HG02943 (cell line): ENCODE results near the gene ANO10.
"Not testable (repeated sequence)": the region's sequence is repeated elsewhere in the genome, so short reads cannot be mapped to it uniquely, and the experiment has no call there.

Experiments
- ATAC-seq: cut with Tn5 transposase; IDR thresholded peaks from one replicate; pipeline ENCODE4 v1.9.1; 2021; ENCODE audit warnings: mild to moderate bottlenecking, low read depth, moderate library complexity; ENCODE audit not compliant: unreplicated experiment

The ANO10 gene

DNA sequence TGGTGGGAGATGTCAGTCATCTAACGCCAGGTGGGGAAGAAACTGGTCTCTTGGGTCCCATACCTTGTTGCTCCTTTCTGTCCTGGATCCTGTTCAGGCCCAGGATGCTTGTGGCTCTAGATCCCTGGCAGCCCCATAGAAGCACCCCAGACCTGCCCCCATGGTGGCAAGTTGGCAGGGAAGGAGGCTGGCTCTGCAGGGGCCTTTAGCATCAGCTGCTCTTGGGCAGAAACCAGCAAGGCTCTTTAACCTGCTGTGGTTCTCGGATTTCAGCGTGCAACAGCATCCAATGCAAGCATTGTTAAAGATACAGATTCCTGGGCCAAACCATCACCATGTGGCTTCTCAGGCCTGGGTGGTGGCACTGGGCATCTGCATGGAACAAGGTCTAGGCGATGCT lies 259.6 kb downstream of the ANO10 start:
- ATAC-seq: no peak

DNA sequence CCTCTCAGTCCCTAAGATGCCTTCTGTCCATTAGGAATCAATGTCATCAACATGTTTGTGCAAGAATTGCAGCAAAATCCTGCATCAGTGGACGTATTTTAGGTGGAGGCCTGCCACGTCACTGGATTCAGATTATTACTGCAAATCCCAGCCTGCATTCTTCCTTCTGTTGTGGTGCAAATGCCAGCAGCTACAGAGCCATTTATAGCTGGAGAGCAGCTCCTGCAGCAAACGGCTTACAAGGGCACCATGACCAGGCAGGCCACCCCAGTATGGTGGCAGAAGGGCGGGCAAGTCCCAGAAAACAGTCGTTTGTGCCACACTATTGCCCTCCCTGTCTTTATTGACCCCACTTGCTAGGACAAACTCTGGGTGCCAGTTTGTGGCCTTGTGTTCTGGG lies 260.7 kb downstream of the ANO10 start:
- ATAC-seq: no peak

DNA sequence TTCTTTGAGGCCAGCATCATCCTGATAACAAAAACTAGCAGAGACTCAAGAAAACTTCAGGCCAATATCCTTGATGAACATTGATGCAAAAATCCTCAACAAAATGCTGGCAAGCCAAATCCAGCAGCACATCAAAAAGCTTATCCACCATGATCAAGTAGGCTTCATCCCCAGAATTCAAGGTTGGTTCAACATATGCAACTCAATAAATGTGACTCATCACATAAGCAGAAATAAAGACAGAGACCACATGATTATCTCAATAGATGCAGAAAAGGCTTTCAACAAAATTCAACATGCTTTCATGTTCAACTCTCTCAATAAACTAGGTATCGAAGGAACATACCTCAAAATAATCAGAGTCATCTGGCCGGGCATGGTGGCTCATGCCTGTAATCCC lies 265.8 kb downstream of the ANO10 start:
- not testable (repeated sequence) for ATAC-seq

DNA sequence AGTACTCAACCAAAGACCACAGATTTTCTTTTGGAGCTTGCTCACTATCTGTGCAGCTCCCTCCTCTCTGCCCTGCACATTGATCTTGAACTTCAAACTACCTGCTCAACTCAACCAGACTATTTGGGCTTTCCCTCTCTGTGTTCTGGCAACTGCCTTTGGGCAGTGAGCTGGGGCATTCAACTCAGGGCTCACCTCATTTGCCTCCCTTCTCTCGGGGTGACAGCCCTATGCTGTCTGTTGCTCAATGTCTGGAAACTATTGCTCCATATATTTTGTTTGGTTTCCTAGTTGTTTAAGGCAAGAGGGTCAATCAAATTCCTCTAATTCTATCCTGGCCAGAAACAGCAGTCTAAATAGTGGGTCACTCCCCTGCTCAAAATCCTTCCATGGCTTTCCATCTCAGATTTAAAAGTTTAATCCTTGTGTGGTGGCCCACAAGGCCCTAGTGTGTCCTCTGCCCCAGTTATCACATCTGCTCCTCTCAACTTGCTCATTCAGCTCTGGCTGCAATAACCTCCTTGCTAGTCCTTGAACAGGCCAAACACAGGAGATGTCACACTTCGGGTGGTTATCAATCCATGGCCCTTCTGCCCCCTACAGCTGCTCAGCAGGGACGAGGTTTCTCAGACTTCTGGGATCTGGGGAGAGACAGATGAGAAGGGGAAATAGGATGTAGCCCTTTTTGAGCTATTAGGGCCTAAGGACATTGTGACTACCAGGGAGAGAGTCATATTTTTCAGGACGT lies 267.7 kb downstream of the ANO10 start:
- no peak for ATAC-seq

DNA sequence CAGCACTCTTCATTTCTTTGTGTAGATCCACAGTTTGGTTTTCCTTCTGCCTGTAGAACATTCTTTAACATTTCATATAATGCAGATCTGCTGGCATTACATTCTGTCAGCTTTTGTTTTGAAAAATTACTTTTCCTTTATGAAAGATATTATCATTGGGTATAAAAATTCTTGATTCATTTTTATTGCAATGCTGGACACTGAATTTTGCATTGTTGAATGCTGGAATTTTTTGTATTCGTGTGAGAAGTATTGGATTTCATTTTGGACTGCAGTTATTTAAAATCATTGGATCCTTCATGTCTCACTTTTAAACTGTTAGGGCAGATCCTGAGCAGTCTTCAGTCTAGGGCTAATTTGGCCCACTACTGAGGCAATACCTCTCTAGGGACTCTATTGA lies 268.4 kb downstream of the ANO10 start:
- ATAC-seq: no peak

DNA sequence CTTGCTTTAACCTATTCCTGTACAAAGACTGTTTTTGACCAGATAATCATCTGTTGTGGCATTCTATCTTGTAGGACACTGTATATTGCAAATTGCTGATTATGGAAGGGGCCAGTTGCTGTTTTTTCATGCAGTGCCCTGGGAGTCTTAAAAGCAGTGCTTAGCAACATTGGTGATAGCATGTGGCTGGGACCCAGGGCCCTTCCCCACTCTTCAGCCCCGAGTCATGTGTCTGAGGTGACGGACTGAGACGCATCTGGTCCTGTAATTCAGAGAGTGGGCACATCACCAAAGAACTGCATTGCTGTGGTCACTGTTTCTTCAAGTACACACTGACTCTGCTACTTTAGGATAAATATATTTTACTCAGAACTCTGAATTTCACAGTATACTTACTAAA lies 272.1 kb downstream of the ANO10 start:
- no peak for ATAC-seq

DNA sequence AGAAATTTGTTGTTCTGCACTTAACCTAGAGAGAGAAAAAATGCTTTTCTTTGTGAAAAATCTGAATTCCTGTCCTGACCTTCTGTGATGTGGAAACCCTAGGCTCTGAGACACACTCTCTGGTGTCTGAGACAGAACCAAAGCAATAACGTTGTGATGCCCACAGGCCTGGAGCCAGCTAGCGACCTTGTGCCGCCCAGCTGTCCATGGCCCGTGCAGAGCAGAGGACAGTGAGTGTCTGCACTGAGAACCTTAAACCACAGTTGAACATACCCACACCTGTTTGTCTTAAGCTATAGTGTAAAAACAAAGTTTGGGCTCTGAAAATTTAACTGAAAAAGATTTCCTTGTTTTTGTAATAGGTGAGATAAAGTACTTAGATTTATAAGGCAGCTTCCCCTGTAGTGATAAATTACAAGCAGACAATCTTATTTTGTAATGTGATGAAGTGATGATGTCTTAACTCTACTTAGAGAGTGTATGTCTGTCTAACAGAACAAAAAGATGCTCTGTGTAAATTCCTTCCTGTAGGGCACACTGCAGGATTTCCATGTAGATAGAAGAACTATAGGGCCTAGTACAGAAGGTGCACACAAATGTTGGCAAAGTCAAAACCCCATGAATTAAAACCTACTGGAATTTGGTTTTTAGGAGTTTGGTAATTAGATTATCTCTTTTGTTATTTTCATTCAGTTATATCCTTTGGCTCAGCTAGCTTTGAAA lies 272.8 kb downstream of the ANO10 start:
- no peak for ATAC-seq

DNA sequence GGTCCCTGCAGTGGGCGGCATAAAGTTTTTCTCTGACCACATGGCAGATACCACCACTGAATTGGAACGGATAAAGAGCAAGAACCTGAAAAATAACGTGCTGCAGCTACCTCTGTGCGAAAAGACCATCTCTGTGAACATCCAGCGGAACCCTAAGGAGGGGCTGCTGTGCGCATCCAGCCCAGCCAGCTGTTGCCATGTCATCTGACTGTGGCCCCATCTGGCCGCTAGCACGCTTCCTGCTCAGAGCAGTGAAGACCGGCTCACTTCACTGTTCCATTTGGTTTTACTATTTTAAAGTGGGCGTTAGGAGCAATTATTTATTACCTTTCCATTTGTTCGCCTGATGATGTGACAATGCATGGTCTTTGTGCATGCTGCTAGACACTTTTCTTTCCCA lies 273.5 kb downstream of the ANO10 start:
- no peak for ATAC-seq

DNA sequence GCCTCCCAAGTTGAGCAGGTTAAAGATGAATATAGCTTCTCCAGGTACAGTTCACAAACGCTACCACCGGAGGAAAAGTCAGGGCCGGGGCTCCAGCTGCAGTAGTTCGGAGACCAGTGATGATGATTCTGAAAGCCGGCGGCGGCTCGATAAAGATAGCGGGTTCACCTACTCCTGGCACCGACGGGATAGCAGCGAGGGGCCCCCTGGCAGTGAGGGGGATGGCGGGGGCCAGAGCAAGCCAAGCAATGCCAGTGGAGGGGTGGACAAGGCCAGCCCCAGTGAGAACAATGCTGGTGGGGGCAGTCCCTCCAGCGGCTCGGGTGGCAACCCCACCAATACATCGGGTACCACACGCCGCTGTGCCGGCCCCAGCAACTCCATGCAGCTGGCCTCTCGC lies 274.0 kb downstream of the ANO10 start:
- no peak for ATAC-seq

DNA sequence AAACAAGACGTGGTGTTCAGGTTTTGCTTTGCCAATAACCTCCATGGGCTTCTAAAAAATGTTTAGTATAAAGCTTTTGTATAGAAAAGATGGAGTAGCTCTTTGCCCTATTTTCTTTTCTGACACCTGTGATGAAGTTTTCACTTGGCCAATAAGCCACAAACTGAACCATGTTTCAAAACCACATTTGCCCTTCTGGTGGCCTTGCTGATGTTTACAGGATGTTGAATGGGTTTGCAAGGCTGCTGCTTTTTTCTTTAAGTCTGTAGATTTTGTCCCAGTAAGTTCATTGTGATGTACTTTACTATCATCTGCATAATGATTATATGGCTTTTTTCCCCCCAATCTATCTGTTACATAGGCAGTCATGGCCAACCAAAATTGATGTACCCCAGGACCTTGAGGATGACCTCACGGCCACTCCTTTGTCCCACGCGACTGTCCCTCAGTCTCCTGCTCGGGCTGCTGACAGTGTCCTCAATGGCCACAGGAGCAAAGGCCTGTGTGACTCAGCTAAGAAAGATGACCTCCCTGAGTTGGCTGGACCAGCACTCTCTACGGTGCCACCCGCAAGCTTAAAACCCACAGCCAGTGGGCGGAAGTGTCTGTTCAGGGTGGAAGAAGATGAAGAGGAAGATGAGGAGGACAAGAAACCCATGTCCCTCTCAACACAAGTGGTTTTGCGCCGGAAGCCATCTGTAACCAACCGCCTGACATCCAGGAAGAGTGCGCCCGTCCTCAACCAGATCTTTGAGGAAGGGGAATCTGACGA lies 274.6 kb downstream of the ANO10 start:
- ATAC-seq: no peak

DNA sequence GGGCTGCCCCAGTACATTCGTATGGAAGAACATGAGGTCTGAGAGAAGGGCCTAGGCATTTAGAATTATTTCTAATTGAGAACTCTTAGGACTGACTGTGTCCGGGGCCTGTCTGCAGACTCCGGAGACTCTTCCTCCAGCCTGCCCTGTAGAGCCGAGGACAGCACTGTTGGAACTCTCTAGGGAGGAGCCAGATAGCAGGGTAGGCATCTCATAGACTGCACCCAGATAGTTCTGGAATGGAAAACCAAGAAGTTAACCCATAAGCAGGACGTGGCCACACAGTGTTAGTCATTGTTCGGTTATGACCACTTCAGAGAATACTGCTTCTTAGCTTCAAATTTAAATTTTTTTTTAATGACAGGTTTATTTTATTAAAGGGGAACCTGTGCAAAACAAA lies 275.9 kb downstream of the ANO10 start:
- ATAC-seq: no peak

DNA sequence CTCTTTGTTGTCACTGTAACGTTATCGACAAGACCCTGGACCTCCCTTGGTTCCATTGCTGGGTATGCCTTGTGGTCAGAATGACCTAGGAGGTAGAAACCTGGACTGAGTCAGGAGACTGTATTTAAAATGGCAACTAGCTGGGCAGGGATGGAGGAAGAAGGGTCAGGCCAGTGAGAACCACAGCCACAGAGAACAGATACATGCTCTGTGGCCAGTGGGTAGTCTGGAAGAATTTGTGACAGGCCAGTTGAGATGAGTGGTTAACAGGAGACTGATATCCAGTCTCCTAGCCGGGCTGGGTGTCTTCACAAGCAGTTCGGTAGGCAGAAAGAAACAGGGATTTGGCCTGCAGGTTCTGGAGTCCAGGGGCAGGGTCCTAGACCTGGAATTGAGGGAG lies 276.6 kb downstream of the ANO10 start:
- ATAC-seq: no peak

DNA sequence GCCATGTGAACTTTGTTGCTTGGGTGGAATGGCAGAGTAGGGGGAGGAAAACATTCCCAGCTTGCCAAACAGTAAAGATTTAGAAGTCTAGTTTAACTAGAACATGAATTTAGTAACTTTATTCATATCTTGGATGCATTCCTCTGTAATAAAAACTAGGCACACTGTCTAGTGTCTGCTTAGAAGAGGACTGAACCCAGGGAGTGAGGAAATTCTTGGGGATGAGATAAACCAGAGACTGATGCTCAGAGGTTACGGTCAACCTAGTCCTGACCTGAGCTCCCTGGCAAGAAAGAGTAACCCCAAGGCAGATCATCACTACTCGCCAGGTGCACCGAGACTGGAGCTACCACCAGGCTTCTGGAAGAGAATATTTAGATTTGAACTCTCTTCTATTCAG lies 277.3 kb downstream of the ANO10 start:
- ATAC-seq: no peak

DNA sequence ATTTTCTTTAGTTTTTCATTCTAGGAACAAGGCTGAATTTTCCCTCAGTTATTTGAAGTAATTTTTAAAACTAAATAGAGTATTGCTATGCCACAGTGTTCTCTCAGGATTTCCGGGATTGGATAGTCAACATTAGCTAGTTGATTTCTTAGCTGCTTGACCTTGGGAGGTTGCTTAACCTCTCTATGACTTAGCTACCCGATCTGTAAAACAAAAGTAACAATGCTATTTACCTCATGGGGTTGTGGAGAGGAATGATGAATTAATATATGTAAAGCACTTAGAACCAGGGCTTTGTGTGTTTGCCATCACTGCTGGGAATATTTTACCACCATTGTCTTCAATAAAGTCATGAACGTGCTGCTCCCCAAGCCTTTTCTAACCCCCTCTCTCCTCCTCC lies 278.0 kb downstream of the ANO10 start:
- ATAC-seq: no peak

DNA sequence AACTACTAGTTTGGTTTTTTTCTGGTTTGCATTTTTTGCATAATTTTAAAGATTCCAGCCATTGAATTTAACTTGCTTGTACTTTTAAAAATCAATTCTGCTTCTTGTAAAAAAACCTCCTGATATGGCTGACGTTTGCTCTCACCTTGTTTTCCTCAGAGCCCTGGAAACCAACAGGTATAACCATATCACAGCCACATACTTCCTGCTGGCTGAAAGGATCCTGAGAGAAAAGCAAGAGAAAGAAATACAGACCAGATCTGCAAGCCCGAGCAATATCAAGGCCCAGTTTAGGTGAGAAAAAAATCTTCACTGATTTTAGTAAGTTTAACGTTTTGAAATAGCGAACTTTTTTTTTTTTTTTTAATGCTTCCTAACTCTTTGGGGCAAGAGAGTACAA lies 278.6 kb downstream of the ANO10 start:
- ATAC-seq: no peak

DNA sequence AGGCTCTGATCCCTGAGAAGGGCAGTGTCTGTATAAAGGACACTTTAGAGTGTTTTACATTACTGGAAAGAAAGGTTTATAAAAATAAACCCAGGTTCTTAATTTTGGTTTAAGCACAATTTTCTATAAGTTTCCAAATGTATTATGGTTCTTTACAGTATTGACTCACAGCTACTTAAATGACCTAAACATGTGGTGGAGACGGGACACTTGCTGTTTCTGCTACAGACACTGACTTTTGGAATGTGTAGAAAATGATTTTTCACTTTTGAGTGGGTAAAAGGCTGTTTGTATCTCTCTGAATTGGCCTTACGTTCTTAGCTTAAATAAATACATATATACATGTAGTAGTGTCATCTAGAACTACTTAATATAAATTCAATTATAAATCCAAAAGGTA lies 280.0 kb downstream of the ANO10 start:
- no peak for ATAC-seq

DNA sequence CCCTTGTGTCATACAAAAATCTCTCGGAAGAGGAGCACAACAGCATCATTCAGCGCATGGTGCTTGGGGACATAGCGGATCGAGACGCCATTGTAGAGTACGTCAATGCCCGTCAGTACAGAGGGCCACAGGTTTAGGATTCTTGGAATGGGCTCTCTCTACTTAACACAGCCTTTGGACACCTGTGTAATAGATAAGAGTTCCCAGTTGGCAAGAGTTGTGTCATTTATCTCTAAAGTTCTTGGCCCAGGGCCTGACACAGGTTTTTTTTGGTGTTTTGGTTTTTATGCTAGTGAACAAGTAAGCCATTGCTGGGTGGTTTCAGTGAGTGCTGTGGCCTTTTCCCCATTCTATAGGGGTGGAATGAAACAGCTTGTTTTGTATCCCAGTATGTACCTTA lies 281.4 kb downstream of the ANO10 start:
- no peak for ATAC-seq

DNA sequence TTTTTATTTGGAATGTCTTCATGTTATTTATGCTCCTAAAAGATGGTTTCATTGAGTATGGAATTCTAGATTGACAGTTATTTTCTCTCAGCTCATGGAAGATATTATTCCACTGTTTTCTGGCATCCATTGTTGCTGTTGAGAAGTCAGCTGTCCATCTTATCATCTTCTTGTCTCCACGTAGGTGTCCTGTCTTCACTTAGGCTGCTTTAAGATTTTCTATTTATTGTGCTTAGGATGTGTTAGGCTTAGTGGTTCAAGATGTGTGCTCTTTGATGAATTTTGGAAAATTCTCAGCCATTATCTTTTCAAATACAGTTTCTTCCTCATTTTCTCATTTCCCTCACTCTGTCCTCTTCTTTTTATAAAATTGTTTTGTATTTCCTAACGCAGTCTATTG lies 283.5 kb downstream of the ANO10 start:
- no peak for ATAC-seq

DNA sequence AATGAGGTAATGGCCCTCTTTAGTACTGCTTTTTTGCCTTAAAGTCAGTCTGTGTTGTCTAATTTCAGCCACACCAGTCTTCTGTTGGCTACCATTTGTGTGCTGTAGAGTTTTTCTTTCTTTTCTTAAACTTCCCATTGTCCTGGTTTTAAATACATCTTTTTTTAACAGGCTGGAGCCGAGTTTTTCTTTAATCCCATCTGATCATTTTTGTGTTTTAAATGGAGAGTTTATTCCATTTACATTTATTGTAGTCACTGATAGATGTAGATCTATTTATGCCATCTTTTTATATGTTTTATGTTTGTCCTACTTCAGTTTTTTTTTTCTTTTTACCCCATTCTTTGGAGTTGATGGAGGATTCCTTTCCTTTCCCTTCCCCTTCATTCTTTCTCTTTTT lies 286.0 kb downstream of the ANO10 start:
- ATAC-seq: no peak

DNA sequence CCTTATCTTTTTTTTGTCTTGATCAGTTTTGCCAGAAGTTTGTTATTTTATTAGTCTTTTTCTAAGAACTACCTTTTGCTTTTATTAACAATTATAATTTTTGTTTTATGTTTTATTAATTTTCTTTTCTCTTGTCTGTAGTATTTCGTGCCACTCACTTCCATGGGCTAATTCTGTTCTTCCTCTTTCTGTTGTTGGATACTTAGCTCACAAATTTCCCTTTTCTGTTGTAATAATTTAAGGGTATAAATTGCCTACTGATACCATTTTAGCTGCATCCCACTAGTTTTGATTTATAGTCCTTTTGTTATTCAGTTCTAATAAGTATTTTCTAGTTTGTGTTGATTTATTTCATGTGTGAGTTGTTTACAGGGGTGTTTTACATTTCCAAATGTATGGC lies 286.8 kb downstream of the ANO10 start:
- no peak for ATAC-seq

DNA sequence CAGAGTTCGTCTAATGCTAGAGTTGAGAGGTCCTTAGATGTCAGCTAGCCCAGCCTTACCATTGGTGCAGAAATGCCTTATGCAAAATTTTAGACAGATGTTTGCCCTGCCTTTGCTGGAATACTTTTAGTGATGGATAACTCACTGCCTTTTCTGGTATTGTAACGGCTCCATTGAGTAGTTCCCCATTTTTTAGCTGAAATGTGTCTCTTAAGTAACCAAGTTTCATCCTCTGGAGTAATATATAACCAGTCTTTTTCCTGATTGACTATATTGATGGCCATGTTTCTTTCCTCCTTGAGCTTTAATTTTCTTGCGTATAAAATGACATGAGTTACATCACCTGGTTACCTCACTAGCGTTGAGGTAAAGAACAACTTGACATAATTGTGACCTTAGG lies 290.4 kb downstream of the ANO10 start:
- ATAC-seq: no peak

DNA sequence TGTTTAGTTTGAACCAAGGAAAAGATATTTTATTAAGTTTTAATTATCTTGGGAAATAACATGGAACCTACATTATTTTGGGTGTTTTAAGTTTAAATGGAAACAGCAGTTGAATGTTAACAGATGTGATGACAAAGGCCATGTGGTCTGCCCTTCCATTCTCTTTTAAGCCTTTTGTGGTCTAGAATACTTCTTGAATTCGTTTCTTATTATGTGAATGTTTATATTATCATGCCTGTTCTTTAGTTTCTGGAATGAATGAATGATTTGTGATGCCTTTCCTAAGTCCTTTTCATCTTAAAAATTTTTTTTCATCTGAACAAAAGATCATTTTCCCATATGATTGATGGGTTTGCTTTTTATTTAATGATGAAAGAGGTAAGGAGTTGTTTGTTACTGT lies 290.8 kb downstream of the ANO10 start:
- ATAC-seq: no peak
